Endothelial cell of umbilical vein (primary cell): ENCODE results near the gene TBC1D24. TPM values are rescaled to one million over a fixed set of nuclear protein-coding genes. Genes with fewer than 3 reads are reported as not detected.
A peak's percentile ranks its signal among the peaks of the same experiment; 100 is the strongest.

Experiments used
- BruUV-seq: library from RNA; stranded (reverse); fragments of 400-500 nt; replicated peaks from 2 replicates; lab custom pipeline; 2021; lab: Mats Ljungman, UMichigan
- CTCF ChIA-PET: fragments of 300-600, 350-600 bp; sonication (Branson Sonifier 250); formaldehyde crosslinking; loops from one replicate; lab custom pipeline; 2021; ENCODE audit warnings: antibody characterized with exemption, inconsistent platforms; lab: Charles Lee
- POLR2A ChIA-PET: fragments of 300-600, 350-600 bp; sonication (Branson Sonifier 250); formaldehyde crosslinking; loops from one replicate; lab custom pipeline; 2021; ENCODE audit warnings: antibody characterized with exemption, inconsistent platforms; lab: Charles Lee
- DNase-seq: peaks from one replicate; pipeline ENCODE4 v3.0.0-alpha.2; 2011; ENCODE audit warnings: low read depth, low spot score
- FAIRE-seq: peaks from 2 replicates; lab custom pipeline; 2011; peaks lifted over from hg19 to GRCh38; lab: Jason Lieb, UNC
- H2AFZ ChIP-seq: 2 replicates; pipeline ENCODE4 v1.6.0; 2012; ENCODE audit warnings: low read depth, low read length, control low read depth, inconsistent platforms
- H3K27ac ChIP-seq: 2 replicates; pipeline ENCODE4 v1.5.1; 2011; ENCODE audit warnings: low read depth, mild to moderate bottlenecking, control low read depth, low read length, moderate library complexity; ENCODE audit not compliant: insufficient read depth
- H3K27me3 ChIP-seq, 2 experiments: 2 replicates each; pipeline versions ENCODE4 v1.6.0 to v1.6.1; 2011; ENCODE audit warnings: low read length in 2 of 2, mixed read lengths in 1 of 2; ENCODE audit not compliant: control insufficient read depth in 2 of 2, insufficient read depth in 2 of 2
- H3K36me3 ChIP-seq, 2 experiments: 2 replicates in 1 of 2; 3 replicates in 1 of 2; pipeline ENCODE4 v1.5.1; 2011; ENCODE audit warnings: low read length in 2 of 2, mild to moderate bottlenecking in 1 of 2, moderate library complexity in 1 of 2; ENCODE audit not compliant: control insufficient read depth in 2 of 2, insufficient read depth in 2 of 2; ENCODE audit errors: extremely low read depth in 1 of 2
- H3K4me1 ChIP-seq: 3 replicates; pipeline ENCODE4 v1.5.1; 2011; ENCODE audit warnings: mild to moderate bottlenecking, low read length; ENCODE audit not compliant: control insufficient read depth, insufficient read depth; ENCODE audit errors: extremely low read depth
- H3K4me2 ChIP-seq: 2 replicates; pipeline ENCODE4 v1.6.1; 2011; ENCODE audit warnings: low read length, control low read depth, mixed read lengths; ENCODE audit not compliant: insufficient read depth
- H3K4me3 ChIP-seq, 3 experiments: fragments of 200-600 bp in 1 of 3; sonication (generic), shearing (Covaris generic) in 1 of 3; replicated peaks in 1 of 3; 2 replicates each; pipeline ENCODE4 v1.5.1; 2011 to 2016; ENCODE audit warnings: control low read depth in 3 of 3, low read length in 3 of 3, mild to moderate bottlenecking in 2 of 3, inconsistent platforms in 1 of 3, low read depth in 1 of 3, moderate library complexity in 1 of 3; ENCODE audit not compliant: insufficient read depth in 1 of 3
- H3K79me2 ChIP-seq: 2 replicates; pipeline ENCODE4 v1.6.0; 2012; ENCODE audit warnings: low read length, inconsistent platforms; ENCODE audit not compliant: control insufficient read depth, insufficient read depth
- H3K9ac ChIP-seq: replicated peaks from 2 replicates; pipeline ENCODE3; 2011; ENCODE audit warnings: low read length, control low read depth; ENCODE audit not compliant: insufficient read depth; ENCODE audit errors: extremely low read depth
- H3K9me1 ChIP-seq: replicated peaks from 3 replicates; pipeline ENCODE4 v1.6.0; 2011; ENCODE audit warnings: mild to moderate bottlenecking, low read length; ENCODE audit not compliant: control insufficient read depth, insufficient read depth; ENCODE audit errors: extremely low read depth
- H3K9me3 ChIP-seq: replicated peaks from 2 replicates; pipeline ENCODE4 v1.5.1; 2012; ENCODE audit warnings: low read length, inconsistent platforms; ENCODE audit not compliant: control insufficient read depth, insufficient read depth
- H4K20me1 ChIP-seq: replicated peaks from 2 replicates; pipeline ENCODE3; 2011; ENCODE audit warnings: mild to moderate bottlenecking, low read length; ENCODE audit not compliant: control insufficient read depth, insufficient read depth; ENCODE audit errors: extremely low read depth
- GATA2 ChIP-seq: IDR thresholded peaks from 2 replicates; pipeline ENCODE4 v1.7.0; 2011; ENCODE audit warnings: low read depth, mild to moderate bottlenecking, moderate library complexity, mixed read lengths, low read length; ENCODE audit not compliant: insufficient read length, insufficient read depth
- JUN ChIP-seq: IDR thresholded peaks from 2 replicates; pipeline ENCODE4 v1.6.1; 2011; ENCODE audit warnings: borderline replicate concordance, low read depth; ENCODE audit not compliant: insufficient read length, insufficient read depth
- MAX ChIP-seq: IDR thresholded peaks from 2 replicates; pipeline ENCODE4 v1.6.1; 2011; ENCODE audit not compliant: insufficient read depth, insufficient read length
- POLR2AphosphoS5 ChIP-seq: IDR thresholded peaks from 2 replicates; pipeline ENCODE4 v1.6.1; 2012; ENCODE audit warnings: low read depth, mild to moderate bottlenecking, control low read depth, low read length, moderate library complexity; ENCODE audit not compliant: insufficient read depth
- dilution Hi-C: fragments of 300-500 bp; cut with MboI; formaldehyde crosslinking; loops from one replicate; pipeline ENCODE4 v1.15.0; 2019; ENCODE audit warnings: low sequenced_read_pairs; ENCODE audit not compliant: extremely low pct_ligation_motif_present
- intact Hi-C: fragments of 100-400 bp; cut with micrococcal nuclease; formaldehyde crosslinking; loops from one replicate; pipeline ENCODE4 v1.10.0; 2022
- polyA plus RNA-seq, 4 experiments: library from polyadenylated mRNA; depleted of rRNA in 3 of 4; stranded (reverse) in 3 of 4; unstranded in 1 of 4; fragments of >200 nt; gene quantifications; 2 replicates each; pipeline versions ENCODE4 v1.2.1 to v1.2.3, GENCODE V29; 2011 to 2012; ENCODE audit warnings: missing spikeins in 1 of 4
- total RNA-seq: library from RNA; stranded (reverse); gene quantifications from 2 replicates; pipeline ENCODE4 v1.2.3, GENCODE V29; 2021

The TBC1D24 gene
- total and polyA plus RNA-seq, 2 donors (not counting 3 experiments of a cell fraction or from before 2014, with no cell fraction given), result 8.1 to 22.8 TPM

- Histone ChIP-seq H3K27ac (no peak overlapping the region), H3K9ac (peak overlapping the region; percentile 52), H3K4me2 (peak overlapping the region; percentile 78), H3K27me3 (no peaks in the 10 kb centered on the region), H3K79me2 (no peaks in the 10 kb centered on the region), H3K36me3 (peaks cover 6 to 17% of the 10 kb centered on the region in 2 experiments), H4K20me1 (no peaks in the 10 kb centered on the region), H3K9me1 (no peaks in the 10 kb centered on the region), H3K9me3 (no peaks in the 10 kb centered on the region), H3K4me1 (peaks cover 10% of the 10 kb centered on the region), H2AFZ (peak overlapping the region; percentile 72), H3K4me3 (peak overlapping the region; percentile 48 to 57 (median 50))
- POLR2A ChIA-PET, result no interaction called here
- intact Hi-C loops, result no loop called here
- CTCF ChIA-PET, result interaction anchor here (1.1 to 1.6 kb wide), 4 partner anchors 10 to 42 kb away, joined by 4 to 8 read pairs (median 6); partner anchors contain the start of gene TBC1D24
- DNase-seq (no peak), FAIRE-seq (no peak)
- dilution Hi-C loops, result no loop called here
- BruUV-seq, result no TSS peak
- TF ChIP-seq POLR2AphosphoS5 (peak; percentile 29), JUN (no peak)
These were observed 15.9 kb upstream of the TBC1D24 start for GRCh38 chr16:2458887-2459646.

GRCh38 chr16:2459647-2460390 lies 15.1 kb upstream of the TBC1D24 start, which contains the start of gene TEDC2:
TSS of gene TEDC2 (plus strand) at chr16:2460109. CDS start at chr16:2460145, 36 bp downstream.
- POLR2A ChIA-PET, result interaction anchor here (0.7 kb wide), 1 partner anchor 31 kb away, joined by 6 read pairs; the partner anchor contains the start of gene CCNF
- Histone ChIP-seq H3K27me3 (no peaks in the 10 kb centered on the region), H4K20me1 (no peaks in the 10 kb centered on the region), H3K79me2 (no peaks in the 10 kb centered on the region), H3K4me2 (peak within 1 kb of the TSS; percentile 80), H3K36me3 (peaks cover 6 to 13% of the 10 kb centered on the region in 2 experiments), H2AFZ (peak within 1 kb of the TSS; percentile 72), H3K9ac (peak within 1 kb of the TSS; percentile 52), H3K27ac (no peak within 1 kb of the TSS), H3K4me1 (peaks cover 10% of the 10 kb centered on the region), H3K4me3 (peak within 1 kb of the TSS; percentile 48 to 57 (median 50)), H3K9me3 (no peaks in the 10 kb centered on the region), H3K9me1 (no peaks in the 10 kb centered on the region)
- dilution Hi-C loops, result no loop called here
- DNase-seq (peak; percentile 97), FAIRE-seq (peak; percentile 96)
- BruUV-seq, result no TSS peak
- intact Hi-C loops, result loop anchor here (1.0 kb wide), 3 partner anchors 14 to 237 kb away; partner anchors contain the start of genes CCNF and E4F1
- CTCF ChIA-PET, result interaction anchor here (1.1 to 1.6 kb wide), 4 partner anchors 9 to 41 kb away, joined by 4 to 8 read pairs (median 6); partner anchors contain the start of gene TBC1D24
- TF ChIP-seq GATA2 (no peak), MAX (peak; percentile 58), POLR2AphosphoS5 (no peak)
